CD4-positive, alpha-beta T cell treated with Interleukin-17A for 4 hours (primary cell): ENCODE measurements around the gene PSMD13.
"Not testable (repeated sequence)": the region's sequence is repeated elsewhere in the genome, so short reads cannot be mapped to it uniquely, and the experiment has no call there.

Source experiments
- DNase-seq: peaks from one replicate; pipeline ENCODE4 v3.0.0-alpha.2; 2020; ENCODE audit warnings: mixed read lengths

The PSMD13 gene

DNA sequence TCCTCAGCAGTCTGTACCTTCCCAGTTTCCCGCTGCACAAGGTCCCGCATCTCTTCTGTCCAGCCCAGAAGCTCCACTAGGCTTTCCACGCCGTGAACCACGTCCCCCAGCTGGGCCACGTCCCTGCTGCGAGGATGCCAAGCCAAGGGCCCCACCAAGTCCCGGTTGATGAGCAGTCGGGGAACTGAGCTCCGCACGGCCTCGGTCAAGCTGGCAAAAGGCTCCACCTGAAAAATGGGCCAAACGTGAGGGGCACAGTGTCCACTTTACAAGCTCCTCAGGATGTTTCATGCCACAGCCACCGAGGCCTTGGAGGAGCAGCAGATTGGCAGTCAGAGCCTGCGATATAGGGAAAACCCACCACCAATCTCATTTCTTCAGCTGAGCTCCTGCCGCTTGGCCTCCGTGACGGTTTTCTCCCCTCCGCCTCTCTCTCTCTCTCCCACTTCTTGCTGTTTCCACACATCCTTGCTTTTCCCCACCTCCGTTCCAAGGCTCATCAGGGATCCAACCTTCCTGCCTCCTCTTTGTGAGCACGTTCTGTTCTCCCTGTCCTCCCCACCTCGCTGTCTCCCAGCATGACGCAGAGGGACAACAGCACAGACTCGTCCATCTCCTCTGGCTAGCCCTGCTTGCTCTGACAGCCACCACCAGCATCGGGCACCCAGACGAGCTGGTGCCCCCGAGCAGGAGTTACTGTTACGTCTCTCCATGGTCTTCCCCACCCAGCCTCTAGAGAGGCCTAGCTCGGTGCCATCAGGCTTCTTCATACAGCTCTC lies 17.8 kb upstream of the PSMD13 start:
- no peak for DNase-seq

DNA sequence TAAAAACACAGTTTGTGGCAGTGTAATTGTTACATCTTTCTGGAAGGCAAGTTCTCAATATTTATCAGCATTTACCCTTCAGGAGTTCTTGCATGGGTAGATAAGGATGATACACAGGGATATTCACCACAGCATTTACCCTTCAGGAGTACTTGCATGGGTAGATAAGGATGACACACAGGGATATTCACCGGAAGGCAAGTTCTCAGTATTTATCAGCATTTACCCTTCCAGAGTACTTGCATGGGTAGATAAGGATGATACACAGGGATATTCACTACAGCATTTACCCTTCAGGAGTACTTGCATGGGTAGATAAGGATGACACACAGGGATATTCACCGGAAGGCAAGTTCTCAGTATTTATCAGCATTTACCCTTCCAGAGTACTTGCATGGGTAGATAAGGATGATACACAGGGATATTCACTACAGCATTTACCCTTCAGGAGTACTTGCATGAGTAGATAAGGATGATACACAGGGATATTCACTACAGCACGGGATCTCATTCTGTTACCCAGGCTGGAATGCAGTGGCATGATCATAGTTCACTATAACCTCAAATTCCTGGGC lies 16.0 kb upstream of the PSMD13 start:
- DNase-seq: not testable (repeated sequence)

DNA sequence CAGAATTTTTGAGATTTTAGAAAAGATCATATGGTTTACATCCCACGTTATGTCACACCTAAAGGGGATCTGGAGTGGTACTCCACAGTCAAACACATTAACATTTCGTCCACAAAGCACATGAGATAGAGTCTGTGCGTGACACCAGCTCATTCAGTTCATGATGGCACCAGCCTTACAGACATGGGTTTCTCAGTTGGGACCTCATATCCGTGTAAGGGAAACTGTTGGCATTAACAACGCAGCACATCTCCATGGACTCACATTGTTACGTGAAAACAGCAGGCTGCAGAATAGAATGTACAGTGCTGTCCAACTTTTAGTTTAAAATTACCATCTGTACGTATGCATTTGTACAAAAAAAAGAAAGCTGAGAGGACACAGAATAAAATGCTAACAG lies 15.2 kb upstream of the PSMD13 start:
- no peak for DNase-seq

DNA sequence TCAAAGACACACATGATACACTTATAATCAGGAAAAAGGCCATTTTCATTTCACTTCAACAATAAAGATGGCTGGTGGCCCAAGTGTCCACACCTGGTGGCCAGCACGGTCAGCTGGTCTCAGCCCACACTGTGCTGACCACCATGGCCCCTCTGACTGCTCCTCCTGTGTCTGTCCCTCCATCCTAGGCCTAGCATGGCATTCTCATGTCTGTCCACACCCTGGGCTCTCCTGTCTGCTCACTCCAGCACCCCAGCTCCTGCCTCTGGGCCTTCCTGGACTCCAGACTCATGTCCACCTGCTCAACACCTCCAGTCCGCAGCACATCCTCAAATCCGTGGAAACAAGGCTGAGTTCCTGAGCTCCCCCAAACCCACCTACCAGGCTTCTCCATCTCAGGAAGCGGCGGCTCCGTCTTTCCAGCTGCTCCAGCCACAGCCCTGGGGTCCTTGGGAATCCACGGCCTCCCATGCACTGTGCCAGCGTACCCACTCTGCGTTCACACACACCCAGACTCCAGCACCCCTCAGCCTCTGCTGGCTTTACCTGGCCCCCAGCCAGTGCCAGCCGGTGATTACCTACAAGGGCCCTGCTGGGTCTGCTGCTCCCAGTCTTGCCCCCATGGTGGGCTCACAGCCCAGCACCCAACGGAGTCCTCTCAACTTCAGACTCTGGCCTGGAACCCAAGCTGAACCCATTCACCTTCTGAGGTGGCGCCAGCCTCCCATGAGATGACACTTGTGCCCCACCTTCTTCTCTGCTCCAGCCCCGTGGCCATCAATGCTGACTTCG lies 14.6 kb upstream of the PSMD13 start:
- DNase-seq: no peak

DNA sequence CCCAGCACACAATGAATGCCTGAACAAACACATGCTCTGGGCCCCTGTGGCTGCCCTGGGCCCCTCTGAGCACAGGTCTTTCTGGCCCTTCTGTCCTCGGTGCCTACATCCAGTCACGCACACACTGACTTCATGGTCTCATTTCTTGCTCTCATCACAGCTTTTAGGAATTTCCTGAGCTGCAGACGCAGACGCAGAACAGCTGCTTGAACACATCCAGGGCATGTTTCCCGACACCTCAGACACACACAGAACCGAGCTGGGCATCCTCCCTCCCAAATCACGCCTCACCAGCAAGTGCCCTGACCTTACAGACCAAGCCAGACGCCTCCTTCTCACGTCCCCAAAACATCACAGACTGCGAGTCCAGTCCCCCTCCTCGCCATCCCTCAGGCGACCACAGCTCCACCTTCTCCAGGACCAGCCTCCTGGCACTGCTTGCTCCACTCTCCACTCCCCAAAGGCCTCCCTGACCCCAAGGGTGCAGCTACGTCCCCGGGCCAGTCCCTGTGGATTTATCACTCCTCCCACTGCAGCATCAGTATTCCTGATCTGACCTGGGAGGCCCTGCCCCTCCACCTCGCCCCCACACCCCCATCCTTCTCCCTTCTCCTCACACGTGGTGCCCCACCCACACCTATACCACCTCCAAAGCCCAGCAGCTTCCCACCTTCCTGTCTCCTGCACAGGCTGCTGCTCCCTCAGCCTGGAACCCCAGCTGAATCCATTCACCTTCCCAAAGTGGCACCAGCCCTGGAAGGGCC lies 13.6 kb upstream of the PSMD13 start:
- no peak for DNase-seq

DNA sequence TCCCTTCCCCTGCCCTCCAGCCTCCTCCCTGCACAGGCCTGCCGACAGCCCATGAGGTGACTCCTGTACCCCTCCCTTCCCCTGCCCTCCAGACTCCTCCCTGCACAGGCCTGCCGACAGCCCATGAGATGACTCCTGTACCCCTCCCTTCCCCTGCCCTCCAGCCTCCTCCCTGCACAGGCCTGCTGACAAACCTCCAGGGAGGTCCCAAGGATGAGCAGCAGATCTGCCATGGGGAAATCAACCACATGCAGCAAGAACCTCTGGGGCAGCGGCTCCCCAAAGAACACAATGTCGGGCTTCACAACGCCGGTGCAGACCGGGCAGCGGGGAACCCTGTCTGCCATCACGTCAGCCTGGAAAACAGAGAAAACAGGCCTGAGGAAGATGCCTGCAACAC lies 12.9 kb upstream of the PSMD13 start:
- DNase-seq: no peak

DNA sequence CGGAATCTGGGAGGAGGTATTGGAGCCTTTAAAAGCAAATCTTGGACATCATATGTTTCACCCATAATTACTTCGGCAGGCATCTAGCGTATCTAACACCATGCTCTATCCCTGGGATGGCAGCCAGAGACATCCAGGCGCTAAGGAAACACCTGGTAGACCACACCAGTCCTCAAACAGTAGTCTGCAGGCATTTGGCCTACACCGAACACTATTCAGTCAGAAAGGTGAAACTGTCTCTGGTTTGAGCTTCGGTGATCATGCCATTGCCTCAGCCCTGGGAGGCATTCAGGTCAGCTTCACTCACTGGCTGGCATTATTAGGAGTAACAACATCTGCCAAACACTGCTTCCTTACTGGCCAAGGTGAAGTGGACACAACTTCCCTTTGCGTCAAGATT lies 12.4 kb upstream of the PSMD13 start:
- DNase-seq: no peak

DNA sequence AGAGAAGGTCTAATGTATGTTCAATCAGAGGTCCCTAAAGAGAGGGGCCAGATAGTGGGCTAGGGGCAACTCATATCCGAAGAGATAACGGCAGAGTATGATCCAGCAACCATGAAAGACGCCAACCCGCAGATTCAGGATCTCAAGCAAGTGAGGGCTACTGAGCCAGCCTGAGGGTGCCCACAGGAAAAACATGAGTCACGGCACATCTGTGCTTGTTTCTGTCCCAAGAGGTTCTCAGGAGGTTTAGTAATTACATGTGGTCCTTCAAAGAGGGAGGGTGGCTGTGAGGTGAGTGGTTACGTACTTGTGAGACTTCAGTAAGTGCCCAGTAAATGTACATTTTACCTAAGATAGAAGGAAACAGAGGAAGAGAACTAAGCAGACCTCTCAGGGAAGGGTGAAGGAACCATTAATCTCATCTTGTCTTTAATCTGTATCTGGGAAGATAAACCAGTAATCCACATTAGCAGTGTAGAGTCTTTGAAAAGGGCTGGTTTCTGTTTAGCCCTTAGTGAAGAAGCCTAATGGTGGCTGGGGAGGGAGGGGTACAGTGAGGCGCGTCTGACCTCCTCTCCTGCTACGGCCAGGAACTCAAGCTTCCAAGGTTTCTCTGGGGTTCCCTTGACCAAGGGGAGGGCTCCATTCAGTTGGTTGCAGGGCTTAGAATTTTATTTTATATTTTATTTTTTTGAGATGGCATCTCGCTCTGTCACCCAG lies 10.9 kb upstream of the PSMD13 start:
- no peak for DNase-seq

DNA sequence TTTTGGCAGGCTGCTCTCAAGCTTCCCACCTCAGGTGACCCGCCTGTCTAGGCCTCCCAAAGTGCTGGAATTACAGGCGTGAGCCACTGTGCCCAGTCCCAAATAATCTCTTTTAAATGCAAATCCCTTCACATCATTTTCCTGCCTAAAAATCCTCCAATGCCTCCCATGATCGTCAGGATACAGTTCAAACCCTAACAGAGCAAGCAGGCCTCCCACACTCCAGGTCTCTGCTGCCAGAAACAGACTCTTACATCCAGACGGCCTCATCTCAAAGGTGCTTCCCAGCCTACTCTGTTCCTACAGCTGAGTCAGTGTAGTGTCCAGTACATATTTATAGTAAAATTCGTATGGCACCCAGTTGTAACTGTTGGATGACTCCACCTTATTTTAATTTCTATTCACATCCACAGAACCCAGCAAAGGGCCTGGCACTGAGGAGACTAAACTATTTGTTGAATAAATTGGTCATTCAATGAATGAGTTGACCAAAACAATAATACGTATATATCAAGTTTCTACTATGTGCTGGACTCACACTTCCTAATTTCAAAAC lies 8.9 kb upstream of the PSMD13 start:
- DNase-seq: no peak

DNA sequence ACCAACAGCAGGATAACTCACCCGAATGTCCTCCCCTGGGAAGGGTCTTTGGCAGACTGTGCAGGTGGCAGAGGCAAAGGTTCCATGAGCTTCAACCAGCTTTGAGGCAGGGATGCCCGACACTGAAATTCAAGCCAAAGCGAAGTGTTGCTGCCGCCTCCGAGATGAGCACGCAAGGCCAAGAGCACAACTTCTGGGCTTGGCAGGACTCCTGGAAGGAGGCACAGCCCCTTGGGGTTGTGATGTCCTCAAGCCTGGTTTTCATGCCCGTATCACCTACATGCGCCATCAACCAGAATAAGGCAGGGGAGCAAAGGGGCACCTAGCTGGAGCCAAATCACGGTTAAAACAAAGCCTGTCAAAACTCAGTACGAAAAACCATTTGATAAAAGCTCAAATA lies 6.3 kb upstream of the PSMD13 start:
- DNase-seq: no peak

DNA sequence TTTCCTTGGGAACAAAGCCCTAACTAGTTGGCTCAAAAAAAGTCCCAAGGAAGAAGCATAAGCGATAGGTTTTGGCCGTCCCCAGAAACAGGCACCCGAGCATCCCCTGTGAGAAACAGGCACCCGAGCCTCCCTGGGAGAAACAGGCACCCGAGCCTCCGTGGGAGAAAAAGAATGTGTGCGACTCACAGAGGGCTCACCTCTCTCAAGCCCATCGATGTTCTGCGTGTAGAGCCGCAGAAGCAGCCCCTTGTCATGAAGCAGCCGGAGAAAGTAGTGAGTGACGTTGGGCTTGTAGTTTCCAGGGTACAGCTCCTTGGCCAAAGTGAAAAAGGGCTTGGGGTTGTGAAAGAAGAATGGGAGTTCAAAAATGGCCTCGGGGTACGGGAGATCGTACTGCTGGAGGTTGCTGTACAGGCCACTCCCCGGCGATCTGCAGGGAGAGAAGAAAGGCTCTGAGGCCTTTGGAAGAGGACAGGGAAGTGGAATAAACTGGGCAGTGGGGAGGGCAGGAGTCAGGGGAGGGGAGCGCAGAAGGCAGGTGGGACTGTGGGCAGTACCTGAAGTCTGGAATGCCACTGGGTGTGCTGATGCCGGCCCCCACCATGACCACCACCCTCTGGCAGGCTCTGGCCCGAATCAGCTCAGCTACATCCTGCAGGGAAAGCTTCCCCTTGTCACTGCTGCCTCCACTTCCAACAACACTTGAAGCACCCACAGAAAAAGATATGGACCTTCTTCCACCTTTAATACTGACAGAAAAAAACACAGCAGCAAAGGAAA lies 3.8 kb upstream of the PSMD13 start:
- DNase-seq: no peak

DNA sequence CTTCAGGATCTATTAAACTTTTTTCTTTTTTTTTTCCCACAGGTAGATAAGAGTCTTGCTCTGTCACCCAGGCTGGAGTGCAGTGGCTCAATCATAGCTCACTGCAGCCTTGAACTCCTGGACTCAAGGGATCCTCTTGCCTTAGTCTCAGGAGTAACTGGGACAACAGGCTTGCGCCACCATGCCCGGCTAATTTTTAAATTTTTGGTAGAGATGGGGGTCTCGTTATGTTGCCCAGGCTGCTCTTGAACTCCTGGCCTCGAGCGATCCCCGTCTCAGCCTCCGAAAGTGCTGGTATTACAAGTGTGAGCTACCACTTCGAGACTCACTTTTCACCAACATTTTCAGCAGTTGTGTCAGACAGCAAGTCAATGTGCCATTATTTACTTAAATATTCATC lies 1.6 kb upstream of the PSMD13 start:
- DNase-seq: no peak

DNA sequence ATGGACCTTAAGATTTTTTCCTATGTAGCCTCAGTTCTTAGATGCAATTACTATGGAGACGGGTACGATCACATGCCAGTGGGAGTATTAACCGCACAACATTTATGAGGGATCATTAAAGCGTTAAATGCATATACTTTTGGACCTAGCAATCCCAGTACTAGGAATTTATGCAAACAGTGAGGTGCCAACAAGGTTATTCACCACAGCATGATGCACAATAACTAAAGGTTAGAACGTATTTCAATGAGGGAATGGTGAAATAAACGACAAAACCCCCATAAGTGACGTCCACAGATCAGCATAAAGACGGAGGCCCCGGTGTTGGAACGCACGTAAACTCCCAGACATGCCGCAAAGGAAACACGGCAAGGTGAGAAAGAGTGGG lies 1.2 kb upstream of the PSMD13 start:
- peak; percentile 64 for DNase-seq

DNA sequence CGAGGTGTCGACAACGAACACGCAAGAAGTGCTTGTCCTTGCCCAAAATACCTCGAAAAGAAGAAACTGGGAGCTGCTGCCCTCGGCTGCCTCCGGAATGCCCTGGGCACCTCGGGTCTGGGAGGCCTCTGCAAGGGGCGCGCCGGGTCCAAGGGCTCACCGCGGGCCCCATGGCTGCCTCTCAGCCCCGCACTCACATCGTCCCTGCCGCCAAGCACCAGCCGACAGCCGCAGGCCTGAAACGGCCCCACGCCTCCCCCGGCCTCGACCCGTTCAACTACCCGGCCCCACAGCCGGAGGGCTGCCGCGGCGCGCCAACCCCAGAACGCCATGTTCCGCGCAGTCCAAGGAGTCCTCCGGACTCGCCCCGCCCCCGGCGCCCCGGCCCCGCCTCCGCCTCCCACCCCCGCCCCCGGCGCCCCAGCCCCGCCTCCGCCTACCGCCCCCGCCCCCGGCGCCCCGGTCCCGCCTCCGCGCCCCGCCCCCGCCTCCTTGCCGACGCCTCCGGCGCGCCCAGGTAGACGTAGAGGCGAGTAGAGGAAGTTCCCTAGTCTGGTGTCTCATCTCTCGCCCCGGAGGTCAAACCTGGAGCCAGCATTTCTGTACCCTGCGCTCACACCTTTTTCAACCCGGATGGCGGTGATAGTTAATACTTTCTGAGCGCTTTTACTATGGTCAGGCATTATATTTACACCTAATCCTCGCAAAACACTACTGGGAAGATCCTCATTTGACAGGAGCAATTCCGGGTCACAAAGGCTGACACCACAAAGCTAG lies 591 bp upstream of the PSMD13 start, which contains the start of gene SIRT3:
Gene SIRT3, minus strand, starts transcription at position 346 of the 777 bp plus-strand sequence. Its CDS starts 14 bp downstream, at position 332.
- peak; percentile 88 for DNase-seq

DNA sequence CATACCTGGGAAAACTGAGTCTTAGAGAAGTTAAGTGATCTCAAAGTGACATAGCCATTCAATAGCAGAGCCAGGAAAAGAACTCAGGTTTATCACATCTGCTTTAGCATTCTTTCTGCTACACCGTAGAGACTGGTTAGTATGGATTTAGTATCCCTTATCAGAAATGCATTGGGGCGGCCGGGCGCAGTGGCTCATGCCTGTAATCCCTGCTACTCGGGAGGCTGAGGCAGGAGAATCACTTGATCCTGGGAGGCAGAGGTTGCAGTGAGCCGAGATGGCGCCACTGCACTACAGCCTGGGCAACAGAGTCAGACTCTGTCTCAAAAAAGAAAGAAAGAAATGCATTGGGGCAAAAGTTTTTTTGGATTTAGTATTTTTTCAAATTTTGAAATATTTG lies 1.6 kb downstream of the PSMD13 start:
- DNase-seq: not testable (repeated sequence)

DNA sequence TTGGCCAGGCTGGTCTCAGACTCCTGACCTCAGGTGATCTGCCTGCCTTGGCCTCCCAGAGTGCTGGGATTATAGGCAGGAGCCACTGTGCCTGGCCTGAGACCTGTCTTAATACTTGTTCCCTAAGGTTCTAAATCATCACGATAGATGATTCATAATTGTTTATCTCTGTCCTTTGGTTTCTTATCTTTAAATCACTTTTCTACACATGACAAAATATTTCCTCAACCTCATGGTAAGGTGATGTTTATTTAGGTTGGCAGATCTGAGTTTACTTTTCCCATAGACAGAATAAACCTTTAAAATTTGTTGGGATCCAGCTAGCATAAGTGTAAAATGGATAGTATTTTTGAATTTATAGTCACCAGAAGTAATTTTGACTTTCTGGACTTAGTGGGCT lies 3.5 kb downstream of the PSMD13 start:
- DNase-seq: no peak

DNA sequence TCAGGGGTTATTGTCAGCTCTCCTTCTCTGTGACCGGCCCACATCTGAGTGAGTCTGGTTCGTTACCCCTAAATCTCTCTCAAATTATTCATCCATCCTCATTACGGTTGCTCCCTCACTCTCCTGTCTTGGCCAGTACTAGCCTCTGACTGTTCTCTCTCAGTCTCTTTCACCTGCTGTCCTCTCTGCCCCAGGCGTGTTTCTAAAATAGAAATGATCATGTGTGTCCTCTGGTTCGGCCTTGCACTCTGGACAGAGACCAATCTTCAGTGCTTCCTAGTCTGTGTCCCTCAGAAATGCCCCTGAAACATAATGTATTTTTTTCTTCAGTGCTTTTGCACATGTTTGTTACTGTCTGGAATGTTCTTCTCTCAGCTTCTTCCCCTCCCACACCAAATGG lies 4.9 kb downstream of the PSMD13 start:
- DNase-seq: no peak

DNA sequence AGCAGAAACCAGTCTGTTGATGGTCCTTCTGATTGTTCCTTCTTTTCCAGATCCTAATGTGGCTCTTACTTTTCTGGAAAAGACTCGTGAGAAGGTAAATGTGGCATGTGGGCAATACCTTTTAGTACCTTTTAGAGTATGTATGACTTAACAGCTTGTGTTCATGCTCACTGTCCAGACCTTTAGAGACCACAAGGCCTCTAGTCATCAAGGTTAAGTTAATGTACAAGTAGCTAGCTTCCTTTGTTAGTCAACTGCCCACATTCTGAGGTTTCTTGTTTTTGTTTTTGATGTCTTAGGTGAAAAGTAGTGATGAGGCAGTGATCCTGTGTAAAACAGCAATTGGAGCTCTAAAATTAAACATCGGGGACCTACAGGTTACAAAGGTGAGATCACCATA lies 7.6 kb downstream of the PSMD13 start:
- DNase-seq: no peak

DNA sequence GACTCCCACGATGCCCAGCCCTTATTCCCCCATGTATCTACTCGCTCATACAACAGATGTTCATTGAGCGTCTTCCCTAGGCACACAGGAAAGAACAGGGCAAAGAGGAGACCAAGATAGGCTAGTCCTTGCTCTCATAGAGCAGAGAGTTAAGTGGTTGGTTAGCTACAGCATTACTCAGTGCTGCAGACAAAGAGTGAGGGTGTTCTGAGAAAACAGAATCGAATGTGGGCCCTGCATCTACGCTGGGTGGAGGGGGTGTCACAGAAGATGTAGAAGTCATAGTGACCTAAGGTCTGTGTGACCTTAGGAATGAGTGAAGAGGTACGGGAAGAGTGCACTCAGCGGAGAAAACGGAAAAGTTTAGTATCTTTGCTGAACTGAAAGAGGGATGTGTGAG lies 12.3 kb downstream of the PSMD13 start:
- DNase-seq: no peak

DNA sequence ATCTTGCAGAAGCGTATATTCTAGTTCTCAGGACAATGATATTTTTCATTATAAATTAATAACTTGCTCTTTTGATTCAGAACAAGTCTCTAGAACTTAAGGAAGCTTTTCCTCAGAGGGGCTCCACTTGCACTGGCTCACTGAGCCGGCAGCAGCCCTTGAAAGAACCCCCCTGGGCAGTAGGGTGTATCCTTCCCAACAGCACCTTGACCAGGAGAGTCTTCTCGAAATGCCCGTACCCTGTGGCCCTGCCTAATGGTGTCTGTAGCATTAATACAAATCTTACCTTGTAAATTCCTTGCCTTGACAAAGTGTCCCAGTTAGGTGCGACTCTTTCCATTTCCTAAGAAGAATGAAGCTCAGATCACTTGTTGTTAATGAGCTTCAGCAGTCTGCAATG lies 13.5 kb downstream of the PSMD13 start:
- no peak for DNase-seq
